ENCODE measurements around the gene PRR12.

GRCh38 chr19:49654581-49654980 lies 63.6 kb downstream of the PRR12 start:
- TF ChIP-seq CTCF (IDR thresholded peaks at IDR 0.05; ENCODE audit: low read depth, low read length) (no peak), MYC (IDR thresholded peaks at IDR 0.05; ENCODE audit: low read depth, low read length) (no peak), POLR2A (IDR thresholded peaks at IDR 0.05; ENCODE audit: extremely low read depth, insufficient read length) (no peak)
